Measurements from ENCODE around the gene ARSG. TPM values are rescaled to one million over a fixed set of nuclear protein-coding genes. Genes with fewer than 3 reads are reported as not detected.
"Not testable (repeated sequence)": the region's sequence is repeated elsewhere in the genome, so short reads cannot be mapped to it uniquely, and the experiment has no call there.

The ARSG gene
- total RNA-seq, 1 experiment from 2014 or later: 5.6 TPM

DNA sequence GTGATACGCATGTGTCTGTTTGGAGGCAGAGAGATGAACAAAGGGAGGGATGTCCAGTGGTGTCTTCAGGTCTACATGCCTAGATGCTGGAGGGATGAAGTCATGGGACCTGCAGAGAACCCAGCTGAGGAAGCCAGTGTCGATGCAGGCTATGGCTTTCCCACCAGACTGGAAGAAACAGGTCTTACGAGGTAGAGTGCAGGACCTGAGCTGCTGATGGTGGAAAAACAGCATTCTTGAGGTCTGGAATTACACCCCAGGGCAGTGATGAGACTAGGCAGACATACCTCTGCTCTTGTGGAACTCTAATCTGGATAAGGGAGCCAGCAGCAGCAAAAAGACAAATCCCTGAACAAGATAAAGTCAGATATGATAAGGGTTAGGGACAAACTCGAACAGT lies 37.4 kb downstream of the ARSG start:
- DNase-seq (ENCODE audit: low spot score): no peak

DNA sequence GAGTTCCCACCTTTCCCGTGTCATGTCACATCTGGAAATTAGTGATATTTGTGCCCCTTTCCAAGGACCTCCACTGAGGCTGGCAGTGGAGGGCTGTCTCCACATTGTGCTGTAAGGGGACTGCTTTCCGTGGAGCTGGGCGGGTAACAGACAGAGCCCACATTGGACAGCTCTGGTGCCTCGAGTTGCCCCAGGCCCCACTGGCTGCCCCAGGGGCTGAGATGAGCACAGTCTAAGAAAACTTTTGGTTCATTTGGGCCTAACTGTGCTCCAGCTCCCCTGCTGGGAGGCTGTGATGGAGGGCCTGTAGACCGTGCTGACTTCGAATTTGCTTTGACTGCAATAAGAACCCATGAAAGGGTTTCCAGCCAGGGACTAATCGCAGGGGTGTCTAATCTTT lies 38.0 kb downstream of the ARSG start:
- DNase-seq (ENCODE audit: low spot score): no peak

- DNase-seq (ENCODE audit: low spot score): not testable (repeated sequence)
Measured at GRCh38 chr17:68331932-68332331, 40.6 kb downstream of the ARSG start.

- DNase-seq (ENCODE audit: low spot score): no peak
Measured at GRCh38 chr17:68334393-68334792, 43.1 kb downstream of the ARSG start.

GRCh38 chr17:68341482-68341881 lies 50.2 kb downstream of the ARSG start:
- DNase-seq (ENCODE audit: low spot score): no peak

- DNase-seq (ENCODE audit: low spot score): no peak
Measured at GRCh38 chr17:68343976-68344375, 52.7 kb downstream of the ARSG start.

GRCh38 chr17:68344701-68345136 lies 53.4 kb downstream of the ARSG start:
- no peak for DNase-seq (ENCODE audit: low spot score)

GRCh38 chr17:68346448-68346847 lies 55.2 kb downstream of the ARSG start:
- no peak for DNase-seq (ENCODE audit: low spot score)

GRCh38 chr17:68347380-68347779 lies 56.1 kb downstream of the ARSG start:
- no peak for DNase-seq (ENCODE audit: low spot score)

- DNase-seq (ENCODE audit: low spot score): no peak
Measured at GRCh38 chr17:68349157-68349556, 57.9 kb downstream of the ARSG start.

DNA sequence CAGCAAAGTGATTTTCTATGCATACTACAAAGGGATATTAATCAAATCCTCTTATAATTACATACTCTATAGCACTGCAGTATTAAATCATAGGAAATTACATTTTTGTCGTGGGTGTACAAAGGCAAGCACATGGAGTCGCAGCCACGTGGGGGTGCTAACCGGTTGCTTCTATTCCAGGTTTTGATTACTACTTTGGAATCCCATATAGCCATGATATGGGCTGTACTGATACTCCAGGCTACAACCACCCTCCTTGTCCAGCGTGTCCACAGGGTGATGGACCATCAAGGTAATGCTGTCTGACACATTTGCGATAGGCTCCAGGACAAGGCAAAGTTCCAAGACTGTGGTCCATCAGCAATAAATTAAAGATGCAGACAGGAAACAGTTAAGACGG lies 60.1 kb downstream of the ARSG start:
- DNase-seq (ENCODE audit: low spot score): no peak

GRCh38 chr17:68352041-68352440 lies 60.7 kb downstream of the ARSG start:
- no peak for DNase-seq (ENCODE audit: low spot score)

- not testable (repeated sequence) for DNase-seq (ENCODE audit: low spot score)
Measured at GRCh38 chr17:68352671-68353070, 61.4 kb downstream of the ARSG start.

- no peak for DNase-seq (ENCODE audit: low spot score)
Measured at GRCh38 chr17:68353111-68353521, 61.8 kb downstream of the ARSG start.

DNA sequence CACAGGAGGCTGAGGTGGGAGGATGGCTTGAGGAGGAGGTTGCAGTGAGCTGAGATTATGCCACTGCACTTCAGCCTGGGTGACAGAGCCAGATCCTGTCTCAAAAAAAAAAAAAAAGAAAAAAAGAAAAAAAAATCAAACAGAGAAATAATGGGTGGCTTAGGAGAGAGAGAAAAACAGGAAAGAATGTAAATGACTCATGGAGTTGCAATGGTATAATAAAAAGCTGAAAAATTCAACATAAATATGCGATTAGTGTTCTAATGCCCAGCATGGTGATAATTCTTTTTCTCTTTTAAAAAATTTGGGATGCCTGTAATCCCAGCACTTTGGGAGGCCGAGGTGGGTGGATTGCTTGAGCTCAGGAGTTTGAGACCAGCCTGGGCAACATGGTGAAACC lies 63.0 kb downstream of the ARSG start:
- DNase-seq (ENCODE audit: low spot score): peak; percentile 56

DNA sequence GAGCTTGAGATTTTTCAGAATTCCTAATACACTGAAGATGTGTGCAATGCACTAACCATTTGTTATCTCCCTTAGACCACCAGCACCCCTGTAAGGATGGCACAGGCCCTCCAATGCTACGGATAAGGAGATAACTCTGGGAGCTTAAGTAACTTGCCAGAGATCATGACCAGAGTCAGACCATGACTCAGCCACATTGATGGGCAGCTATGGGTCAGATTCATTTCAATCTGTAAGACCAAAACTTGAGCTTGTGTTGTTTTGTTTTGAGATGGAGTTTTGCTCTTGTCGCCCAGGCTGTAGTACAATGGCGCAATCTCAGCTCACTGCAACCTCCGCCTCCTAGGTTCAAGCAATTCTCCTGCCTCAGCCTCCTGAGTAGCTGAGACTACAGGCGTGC lies 63.8 kb downstream of the ARSG start:
- DNase-seq (ENCODE audit: low spot score): peak; percentile 38

DNA sequence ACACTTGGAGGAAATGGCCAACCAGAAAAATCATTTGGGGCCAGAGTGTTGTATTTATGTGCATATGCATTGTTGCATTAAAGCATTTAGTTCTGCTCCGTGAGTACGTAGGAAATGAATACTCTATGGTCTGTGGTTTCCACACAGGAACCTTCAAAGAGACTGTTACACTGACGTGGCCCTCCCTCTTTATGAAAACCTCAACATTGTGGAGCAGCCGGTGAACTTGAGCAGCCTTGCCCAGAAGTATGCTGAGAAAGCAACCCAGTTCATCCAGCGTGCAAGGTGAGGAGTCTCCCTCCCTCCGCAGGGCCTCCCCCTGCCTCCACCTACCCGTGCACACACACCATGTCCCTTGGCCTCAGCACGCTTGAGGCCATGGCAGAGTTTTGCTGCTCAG lies 65.2 kb downstream of the ARSG start:
- DNase-seq (ENCODE audit: low spot score): no peak

- no peak for DNase-seq (ENCODE audit: low spot score)
Measured at GRCh38 chr17:68356949-68357455, 65.7 kb downstream of the ARSG start.

- no peak for DNase-seq (ENCODE audit: low spot score)
Measured at GRCh38 chr17:68357886-68358285, 66.6 kb downstream of the ARSG start.

- no peak for DNase-seq (ENCODE audit: low spot score)
Measured at GRCh38 chr17:68359791-68360535, 68.7 kb downstream of the ARSG start.

GRCh38 chr17:68365469-68365868 lies 74.2 kb downstream of the ARSG start:
- DNase-seq (ENCODE audit: low spot score): no peak

- peak; percentile 59 for DNase-seq (ENCODE audit: low spot score)
Measured at GRCh38 chr17:68368387-68368786, 77.1 kb downstream of the ARSG start.

DNA sequence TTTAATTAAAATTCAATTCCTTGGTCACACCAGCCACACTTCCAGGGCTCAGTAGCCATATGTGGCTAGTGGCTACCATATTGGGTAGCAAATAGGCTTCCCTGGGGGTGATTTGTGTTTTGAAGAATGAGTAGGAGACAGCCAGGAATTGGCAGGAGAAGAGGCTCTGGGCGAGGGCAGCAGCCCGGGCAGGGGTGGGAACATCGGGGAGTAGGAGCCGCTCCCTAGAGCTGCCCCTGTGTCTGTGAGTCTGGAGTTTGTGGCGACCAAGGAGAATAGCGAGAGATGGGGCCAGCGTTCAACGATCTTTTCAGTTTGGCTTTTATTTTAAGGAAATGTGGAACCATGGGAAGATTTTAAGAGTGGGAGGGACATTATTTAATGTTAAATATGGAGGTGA lies 84.3 kb downstream of the ARSG start:
- DNase-seq (ENCODE audit: low spot score): no peak

- not testable (repeated sequence) for DNase-seq (ENCODE audit: low spot score)
Measured at GRCh38 chr17:68376178-68376577, 84.9 kb downstream of the ARSG start.
